Measurements from ENCODE around the gene VDAC2.
A peak's percentile ranks its signal among the peaks of the same experiment; 100 is the strongest.

Gene VDAC2

DNA sequence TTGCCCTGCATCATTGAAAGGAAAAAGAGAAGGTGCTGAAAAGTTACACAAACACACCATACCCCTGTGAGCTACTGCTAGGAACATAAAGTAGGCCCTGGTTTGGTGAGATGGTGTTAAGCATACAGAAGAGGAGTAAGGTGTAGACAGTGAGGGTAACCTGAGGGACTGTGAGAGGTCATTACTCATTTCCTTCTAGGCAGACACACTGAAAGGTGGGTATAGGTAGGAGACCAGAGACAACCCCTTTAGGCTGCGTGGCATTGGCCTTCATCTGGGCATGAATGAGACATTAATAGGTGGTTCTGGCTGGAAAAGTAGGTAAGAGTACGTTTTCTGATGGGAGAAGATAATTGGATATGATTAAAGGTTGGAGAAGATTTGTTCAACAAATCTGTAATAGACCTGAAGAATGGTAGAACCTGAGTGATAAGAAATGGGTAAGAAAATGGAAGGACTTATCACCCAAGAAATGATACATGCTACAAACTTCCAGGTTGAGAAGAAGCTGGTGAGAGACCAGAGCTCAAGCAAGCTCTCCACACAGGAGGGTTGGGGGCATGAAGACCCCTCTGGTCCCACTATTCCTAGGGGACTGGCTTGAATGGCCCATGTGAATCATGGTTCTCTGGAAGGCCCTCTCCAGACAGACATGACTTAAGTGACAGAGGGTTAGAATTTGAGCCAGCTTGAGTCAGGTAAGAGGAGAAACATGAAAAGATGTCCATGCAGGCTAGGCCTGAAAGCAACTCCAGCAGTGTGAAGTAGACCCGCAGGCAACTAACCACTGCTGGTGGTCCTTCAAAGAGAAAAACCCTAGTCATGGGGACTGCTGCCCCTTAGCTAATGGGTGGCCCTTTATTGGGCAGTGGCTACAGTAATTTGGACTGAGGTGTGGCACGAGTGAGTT, 21.3 kb downstream of the VDAC2 start:
- no peak for DNase-seq (ENCODE audit: low spot score)
- ChIA-PET CTCF (interaction anchor here (0.6 to 4.5 kb wide), 2 partner anchors 44 to 324 kb away, joined by 3 to 40 read pairs; no protein-coding TSS in a partner anchor), POLR2A (ENCODE audit: low non-redundant PET) (interaction anchor here (0.6 kb wide), 1 partner anchor 63 kb away, joined by 5 read pairs; no protein-coding TSS in a partner anchor)
- H3K27ac ChIP-seq: peak overlapping the region; percentile 97
- no peak for TF ChIP-seq CTCF (conservative IDR thresholded peaks at IDR 0.05; ENCODE audit: low read depth)

DNA sequence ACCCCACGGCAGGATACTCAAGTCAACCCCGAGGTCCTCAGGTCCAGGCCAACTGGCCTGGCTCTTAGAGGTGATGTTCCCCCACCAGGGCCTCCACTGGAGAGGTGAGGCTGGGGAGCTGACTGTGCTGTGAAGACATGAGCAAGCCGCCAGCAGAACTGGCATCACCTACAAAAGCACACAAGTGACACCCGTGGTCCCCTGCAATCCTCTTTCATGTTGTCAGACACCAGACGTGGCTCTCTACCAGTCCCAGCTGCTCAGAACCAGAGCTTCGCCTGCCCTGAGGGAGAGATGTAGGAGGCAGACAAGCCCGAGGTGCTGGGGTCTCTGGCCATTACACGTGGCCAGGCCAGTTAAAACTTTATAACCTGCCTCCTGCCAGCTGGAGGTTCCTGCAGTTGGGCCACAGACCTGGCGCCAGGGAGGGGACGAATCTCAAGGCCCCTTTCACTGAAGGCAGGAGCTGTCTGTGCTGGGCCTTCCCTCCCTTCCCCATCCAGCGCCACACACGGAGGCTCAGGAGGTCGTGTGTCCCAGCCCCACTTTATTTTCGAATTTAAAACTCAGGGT, 22.9 kb downstream of the VDAC2 start:
- ChIA-PET POLR2A (ENCODE audit: low non-redundant PET) (interaction anchor here (0.6 to 2.2 kb wide), 4 partner anchors 22 to 46 kb away, joined by 3 to 16 read pairs (median 4); partner anchors contain the start of gene VDAC2), CTCF (interaction anchor here (0.6 to 4.5 kb wide), 6 partner anchors 25 to 162 kb away, joined by 4 to 40 read pairs (median 4); no protein-coding TSS in a partner anchor)
- no peak for DNase-seq (ENCODE audit: low spot score)
- H3K27ac ChIP-seq: peak overlapping the region; percentile 97
- TF ChIP-seq CTCF (conservative IDR thresholded peaks at IDR 0.05; ENCODE audit: low read depth): no peak

GRCh38 chr10:75234017-75234682, 23.6 kb downstream of the VDAC2 start:
- ChIA-PET POLR2A (ENCODE audit: low non-redundant PET) (interaction anchor here (0.6 to 2.2 kb wide), 7 partner anchors 19 to 486 kb away, joined by 3 to 16 read pairs (median 4); partner anchors contain the start of gene VDAC2), CTCF (interaction anchor here (0.6 to 1.3 kb wide), 6 partner anchors 26 to 162 kb away, joined by 4 to 5 read pairs (median 4); no protein-coding TSS in a partner anchor)
- peak; percentile 99 for DNase-seq (ENCODE audit: low spot score)
- H3K27ac ChIP-seq: peak overlapping the region; percentile 97
- no peak for TF ChIP-seq CTCF (conservative IDR thresholded peaks at IDR 0.05; ENCODE audit: low read depth)

- ChIA-PET POLR2A (ENCODE audit: low non-redundant PET) (interaction anchor here (1.0 to 2.2 kb wide), 6 partner anchors 20 to 487 kb away, joined by 3 to 16 read pairs (median 4); partner anchors contain the start of gene VDAC2), CTCF (interaction anchor here (0.7 to 1.3 kb wide), 10 partner anchors 9 to 804 kb away, joined by 3 to 5 read pairs (median 4); partner anchors contain the start of gene SAMD8)
- no peak; the same call in 1 of the 2 replicates for TF ChIP-seq CTCF (conservative IDR thresholded peaks at IDR 0.05; ENCODE audit: low read depth)
- DNase-seq (ENCODE audit: low spot score): no peak
- peak overlapping the region; percentile 97 for H3K27ac ChIP-seq
Measured at GRCh38 chr10:75234683-75235374, 24.2 kb downstream of the VDAC2 start.

DNA sequence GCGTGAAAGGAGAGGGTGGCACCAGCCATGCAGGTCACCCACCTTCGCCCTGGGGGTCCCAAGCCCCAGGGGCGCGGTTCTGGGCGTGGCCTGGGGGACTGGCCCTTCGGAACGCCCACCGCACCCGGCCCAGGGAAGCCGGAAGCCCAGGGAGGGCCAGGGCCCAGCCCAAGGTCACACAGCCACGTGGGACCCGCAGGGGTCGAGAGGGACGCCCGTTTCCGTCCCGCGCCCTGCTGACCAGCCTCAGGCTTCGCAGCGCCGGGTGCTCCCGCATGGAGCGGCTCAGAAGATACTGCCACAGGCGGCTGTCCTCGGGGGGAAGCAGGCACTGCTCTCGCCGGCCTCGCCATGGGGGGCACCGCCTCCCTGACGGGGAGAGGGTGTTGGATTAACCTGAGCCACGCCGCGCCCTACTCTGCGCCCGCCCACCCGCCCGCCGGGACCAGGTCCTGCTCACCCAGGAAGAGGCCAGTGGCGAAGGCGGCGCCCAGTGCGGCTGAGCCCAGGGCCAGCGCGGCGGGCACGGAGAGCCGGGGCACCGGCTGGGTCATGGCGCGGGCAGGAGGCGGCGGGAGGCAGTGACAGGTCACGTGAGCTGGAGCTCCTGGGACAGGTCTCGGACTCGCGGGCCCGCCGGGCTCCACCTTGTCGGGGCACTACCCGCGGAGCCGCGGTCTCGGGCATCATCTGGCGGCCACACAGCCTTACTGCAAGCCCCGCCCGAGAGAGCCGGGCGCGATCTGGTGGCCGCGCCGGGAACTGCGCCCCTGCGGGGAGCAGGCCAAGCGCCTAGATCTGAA, 25.0 kb downstream of the VDAC2 start, which contains the start of gene COMTD1:
Gene COMTD1, minus strand, starts transcription at position 583 of the 803 bp plus-strand sequence. Its CDS starts 29 bp downstream, at position 554.
- CTCF ChIA-PET: interaction anchor here (0.6 to 3.5 kb wide), 26 partner anchors 10 to 1869 kb away, joined by 3 to 25 read pairs (median 4); partner anchors contain the start of gene SAMD8
- TF ChIP-seq CTCF (conservative IDR thresholded peaks at IDR 0.05; ENCODE audit: low read depth): peak; percentile 100
- POLR2A ChIA-PET (ENCODE audit: low non-redundant PET): interaction anchor here (1.1 to 1.8 kb wide), 3 partner anchors 21 to 487 kb away, joined by 4 to 6 read pairs (median 5); no protein-coding TSS in a partner anchor
- DNase-seq (ENCODE audit: low spot score): peak; percentile 96
- H3K27ac ChIP-seq: peak within 1 kb of the TSS; percentile 97

All from RWPE1 (cell line).